HG03159 (cell line): ENCODE data around the gene NDUFA13.

Experiments used
- ATAC-seq: cut with Tn5 transposase; IDR thresholded peaks from one replicate; pipeline ENCODE4 v1.9.1; 2021; ENCODE audit warnings: mild to moderate bottlenecking, moderate library complexity; ENCODE audit not compliant: unreplicated experiment

The NDUFA13 gene

GRCh38 chr19:19566306-19566705, 50.3 kb downstream of the NDUFA13 start:
- no peak for ATAC-seq

GRCh38 chr19:19567391-19567790, 51.4 kb downstream of the NDUFA13 start:
- no peak for ATAC-seq

GRCh38 chr19:19568802-19569756, 53.1 kb downstream of the NDUFA13 start:
- ATAC-seq = no peak

GRCh38 chr19:19570571-19570970, 54.5 kb downstream of the NDUFA13 start:
- ATAC-seq = no peak

GRCh38 chr19:19571071-19571786, 55.2 kb downstream of the NDUFA13 start:
- no peak for ATAC-seq

- ATAC-seq = no peak
These were observed 59.4 kb downstream of the NDUFA13 start for GRCh38 chr19:19575411-19575810.
